H9 (cell line): Measurements from ENCODE around the gene NAA10. TPM values are rescaled to one million over a fixed set of nuclear protein-coding genes. Genes with fewer than 3 reads are reported as not detected.

Source experiments
- DNase-seq: peaks from one replicate; pipeline ENCODE4 v3.0.0-alpha.2; 2017
- H2AFZ ChIP-seq: one replicate; pipeline ENCODE4 v1.6.1; 2013; ENCODE audit warnings: mild to moderate bottlenecking, low read length, control low read depth, moderate library complexity
- H2AK5ac ChIP-seq: 2 replicates; pipeline ENCODE4 v1.6.1; 2013; ENCODE audit warnings: low read length, control low read depth, mixed read lengths; ENCODE audit not compliant: insufficient read length
- H2BK120ac ChIP-seq: one replicate; pipeline ENCODE4 v1.6.1; 2013; ENCODE audit warnings: low read depth, mild to moderate bottlenecking, low read length, control low read depth, inconsistent platforms; ENCODE audit not compliant: poor library complexity, severe bottlenecking
- H2BK12ac ChIP-seq: 2 replicates; pipeline ENCODE4 v1.6.1; 2013; ENCODE audit warnings: low read length, control low read depth, mixed read lengths, low read depth; ENCODE audit not compliant: insufficient read length
- H2BK15ac ChIP-seq: 2 replicates; pipeline ENCODE4 v1.6.1; 2013; ENCODE audit warnings: low read depth, low read length, control low read depth
- H2BK20ac ChIP-seq: one replicate; pipeline ENCODE4 v1.6.1; 2013; ENCODE audit warnings: low read depth, mild to moderate bottlenecking, low read length, control low read depth, inconsistent platforms; ENCODE audit not compliant: poor library complexity, severe bottlenecking
- H2BK5ac ChIP-seq: 2 replicates; pipeline ENCODE4 v1.6.1; 2013; ENCODE audit warnings: low read length, control low read depth, mixed read lengths; ENCODE audit not compliant: insufficient read length
- H3K14ac ChIP-seq: 2 replicates; pipeline ENCODE4 v1.6.1; 2013; ENCODE audit warnings: low read length, control low read depth; ENCODE audit not compliant: insufficient read depth
- H3K18ac ChIP-seq: 2 replicates; pipeline ENCODE4 v1.6.1; 2013; ENCODE audit warnings: low read depth, mild to moderate bottlenecking, mixed read lengths, low read length, control low read depth; ENCODE audit not compliant: insufficient read length
- H3K23ac ChIP-seq: 2 replicates; pipeline ENCODE4 v1.6.1; 2013; ENCODE audit warnings: low read length, control low read depth, mixed read lengths, low read depth; ENCODE audit not compliant: insufficient read length
- H3K23me2 ChIP-seq: 2 replicates; pipeline ENCODE4 v1.6.1; 2013; ENCODE audit warnings: low read depth, mild to moderate bottlenecking, mixed read lengths, low read length, control low read depth; ENCODE audit not compliant: insufficient read length, poor library complexity, severe bottlenecking
- H3K27ac ChIP-seq: 2 replicates; pipeline ENCODE4 v1.5.1; 2013; ENCODE audit warnings: low read length, control low read depth, mixed read lengths, low read depth; ENCODE audit not compliant: insufficient read length
- H3K27me3 ChIP-seq: 2 replicates; pipeline ENCODE4 v1.6.1; 2013; ENCODE audit warnings: low read length, control low read depth, inconsistent platforms; ENCODE audit not compliant: insufficient read depth
- H3K4ac ChIP-seq: 2 replicates; pipeline ENCODE4 v1.6.1; 2013; ENCODE audit warnings: low read depth, mild to moderate bottlenecking, control low read depth, inconsistent platforms, low read length, moderate library complexity
- H3K4me1 ChIP-seq: 2 replicates; pipeline ENCODE4 v1.6.1; 2013; ENCODE audit warnings: low read length, control low read depth, inconsistent platforms; ENCODE audit not compliant: insufficient read depth
- H3K4me2 ChIP-seq: 2 replicates; pipeline ENCODE4 v1.6.1; 2013; ENCODE audit warnings: low read length, control low read depth, mixed read lengths; ENCODE audit not compliant: insufficient read length, insufficient read depth
- H3K56ac ChIP-seq: 2 replicates; pipeline ENCODE4 v1.6.1; 2013; ENCODE audit warnings: low read depth, mild to moderate bottlenecking, mixed read lengths, low read length, control low read depth; ENCODE audit not compliant: insufficient read length
- H3K79me1 ChIP-seq: 2 replicates; pipeline ENCODE4 v1.6.1; 2013; ENCODE audit warnings: low read depth, mild to moderate bottlenecking, moderate library complexity, low read length, control low read depth, inconsistent platforms; ENCODE audit not compliant: insufficient read depth, poor library complexity, severe bottlenecking
- H3K79me2 ChIP-seq: 2 replicates; pipeline ENCODE4 v1.6.1; 2013; ENCODE audit warnings: low read length, control low read depth, inconsistent platforms; ENCODE audit not compliant: insufficient read depth
- H3K9ac ChIP-seq: 2 replicates; pipeline ENCODE4 v1.6.1; 2013; ENCODE audit warnings: low read length, control low read depth, mixed read lengths; ENCODE audit not compliant: insufficient read length; ENCODE audit errors: extremely low read depth
- H3K9me3 ChIP-seq: one replicate; pipeline ENCODE4 v1.6.1; 2013; ENCODE audit warnings: low read depth, low read length, inconsistent platforms; ENCODE audit not compliant: control insufficient read depth
- H3T11ph ChIP-seq: one replicate; pipeline ENCODE4 v1.6.1; 2013; ENCODE audit warnings: mild to moderate bottlenecking, low read length, control low read depth, inconsistent platforms
- H4K20me1 ChIP-seq: one replicate; pipeline ENCODE4 v1.6.1; 2013; ENCODE audit not compliant: control insufficient read depth, insufficient read length, insufficient read depth
- H4K5ac ChIP-seq: 2 replicates; pipeline ENCODE4 v1.6.1; 2013; ENCODE audit warnings: low read depth, mild to moderate bottlenecking, mixed read lengths, low read length, control low read depth; ENCODE audit not compliant: insufficient read length
- H4K8ac ChIP-seq: replicated peaks from 2 replicates; pipeline ENCODE4 v1.6.1; 2013; ENCODE audit warnings: low read length, control low read depth, mixed read lengths, low read depth; ENCODE audit not compliant: insufficient read length
- H4K91ac ChIP-seq: 2 replicates; pipeline ENCODE4 v1.6.1; 2013; ENCODE audit warnings: low read depth, mild to moderate bottlenecking, moderate library complexity, mixed read lengths, low read length, control low read depth; ENCODE audit not compliant: insufficient read length
- H3K27ac Mint-ChIP-seq, 3 experiments: 2 replicates in 2 of 3; 3 replicates in 1 of 3; pipeline ENCODE4 v1.8.0; 2020 to 2021; ENCODE audit warnings: mixed read lengths in 3 of 3, mild to moderate bottlenecking in 1 of 3, moderate library complexity in 1 of 3
- H3K27me3 Mint-ChIP-seq: 2 replicates; pipeline ENCODE4 v1.8.0; 2021; ENCODE audit warnings: low read depth, mild to moderate bottlenecking, moderate library complexity, mixed read lengths
- H3K36me3 Mint-ChIP-seq, 3 experiments: 2 replicates in 2 of 3; 3 replicates in 1 of 3; pipeline ENCODE4 v1.8.0; 2020 to 2021; ENCODE audit warnings: low read depth in 3 of 3, mixed read lengths in 3 of 3; ENCODE audit not compliant: insufficient read depth in 1 of 3
- H3K4me1 Mint-ChIP-seq, 2 experiments: 2 replicates each; pipeline ENCODE4 v1.8.0; 2020; ENCODE audit warnings: mixed read lengths in 2 of 2
- H3K4me3 Mint-ChIP-seq, 2 experiments: 2 replicates in 1 of 2; 3 replicates in 1 of 2; pipeline ENCODE4 v1.8.0; 2020 to 2021; ENCODE audit warnings: mild to moderate bottlenecking in 2 of 2, mixed read lengths in 2 of 2, moderate library complexity in 1 of 2
- H3K9me3 Mint-ChIP-seq, 2 experiments: 2 replicates in 1 of 2; 3 replicates in 1 of 2; pipeline ENCODE4 v1.8.0; 2020; ENCODE audit warnings: mild to moderate bottlenecking in 2 of 2, mixed read lengths in 2 of 2, moderate library complexity in 1 of 2
- CTCF ChIP-seq: fragments of 200-600 bp; sonication (generic); conservative IDR thresholded peaks from 3 replicates; pipeline ENCODE4 v1.8.0; 2021; ENCODE audit warnings: antibody characterized with exemption, mild to moderate bottlenecking
- WGBS: extraction: QIAGEN DNeasy Blood & Tissue Kit; methylation state at CpG from one replicate; pipeline ENCODE4 v1.1.7; 2013; ENCODE audit warnings: missing lambda C conversion rate, low lambda C conversion rate, mixed read lengths; ENCODE audit not compliant: insufficient read length; ENCODE audit errors: extremely low coverage; 5-methylcytosine and 5-hydroxymethylcytosine counted together
- total RNA-seq: library from RNA; stranded (reverse); gene quantifications from 2 replicates; pipeline ENCODE4 v1.2.1, GENCODE V29; 2021

Gene NAA10
- total RNA-seq, 1 experiment from 2014 or later, result 101 TPM

DNA sequence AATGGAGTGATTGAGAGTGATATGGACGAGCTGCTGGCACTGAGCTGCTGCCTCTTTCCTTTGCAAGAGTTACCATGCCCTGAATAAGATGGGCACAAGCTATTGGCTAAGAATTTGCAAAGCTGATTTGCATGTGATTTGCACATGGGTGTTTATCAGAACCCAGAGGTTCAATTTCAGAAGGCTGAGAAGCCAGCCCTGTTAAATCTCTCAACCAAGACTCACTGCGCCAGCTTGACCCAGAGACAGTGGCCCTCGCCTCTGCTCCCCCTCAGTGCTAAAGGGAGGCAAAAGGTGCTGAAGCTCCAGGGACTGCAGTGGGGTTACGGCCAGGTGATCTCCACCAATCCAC, 9.5 kb downstream of the NAA10 start:
- H3K4ac ChIP-seq, result no peak overlapping the region
- peak overlapping the region; percentile 77 to 79 for H3K4me3 Mint-ChIP-seq

More for the DNA sequence above, 9.5 kb downstream of the NAA10 start:
- H3K9me3 Mint-ChIP-seq, result peaks cover 45 to 64% of the 10 kb centered on the region in 2 experiments
- H2BK15ac ChIP-seq, result no peak overlapping the region
- H4K20me1 ChIP-seq, result no peaks in the 10 kb centered on the region
- peaks cover 22% of the 10 kb centered on the region for H3K23me2 ChIP-seq
- H4K5ac ChIP-seq, result no peak overlapping the region
- H3K27me3 ChIP-seq, result no peaks in the 10 kb centered on the region
- no CpG with 5 or more reads among the region's 4 CpGs for WGBS
- no peaks in the 10 kb centered on the region for H3K79me2 ChIP-seq
- DNase-seq, result no peak
- H2BK5ac ChIP-seq, result no peak overlapping the region
- H3K4me2 ChIP-seq, result peak overlapping the region; percentile 63
- no peak overlapping the region for H2BK12ac ChIP-seq
- no peaks in the 10 kb centered on the region for H3K9me3 ChIP-seq
- H3K56ac ChIP-seq, result no peak overlapping the region
- H3K27ac ChIP-seq, result no peak overlapping the region
- peak overlapping the region; percentile 25 for H3K9ac ChIP-seq
- no peaks in the 10 kb centered on the region for H3K79me1 ChIP-seq
- H4K91ac ChIP-seq, result no peak overlapping the region
- peaks cover 13 to 34% of the 10 kb centered on the region in 2 experiments for H3K4me1 Mint-ChIP-seq
- peak overlapping the region; percentile 82; the same call in 1 of the 2 replicates for H3K14ac ChIP-seq
- H3K27ac Mint-ChIP-seq, result peak overlapping the region in 2 of 3 experiments; percentile 70 to 72; a peak in 3 of 7 replicates
- H2BK20ac ChIP-seq, result no peak overlapping the region
- H3T11ph ChIP-seq, result no peak overlapping the region
- H4K8ac ChIP-seq, result no peak overlapping the region
- H3K27me3 Mint-ChIP-seq, result no peaks in the 10 kb centered on the region; the same call in none of the 2 replicates
- peaks cover 7 to 15% (median 9%) of the 10 kb centered on the region in 3 experiments for H3K36me3 Mint-ChIP-seq
- peak overlapping the region; percentile 77 for H3K18ac ChIP-seq
- no peak overlapping the region for H2AFZ ChIP-seq
- H3K23ac ChIP-seq, result no peak overlapping the region
- no peaks in the 10 kb centered on the region for H3K4me1 ChIP-seq
- H2BK120ac ChIP-seq, result no peak overlapping the region
- no peak for TF ChIP-seq CTCF
- no peak overlapping the region for H2AK5ac ChIP-seq
